Neural crest cell (in vitro differentiated cells): ENCODE data around the gene FANCI. TPM values are rescaled to one million over a fixed set of nuclear protein-coding genes. Genes with fewer than 3 reads are reported as not detected.
A peak's percentile ranks its signal among the peaks of the same experiment; 100 is the strongest.

Experiments
- DNase-seq: peaks from one replicate; pipeline ENCODE4 v3.0.0; 2021; ENCODE audit warnings: low read depth, mixed read lengths, low spot score
- H3K27ac Mint-ChIP-seq: one replicate; pipeline ENCODE4 v1.8.0; 2021; ENCODE audit warnings: mild to moderate bottlenecking, mixed read lengths; ENCODE audit not compliant: unreplicated experiment
- H3K27me3 Mint-ChIP-seq: 2 replicates; pipeline ENCODE4 v1.8.0; 2021; ENCODE audit warnings: low read depth, mild to moderate bottlenecking, mixed read lengths
- H3K36me3 Mint-ChIP-seq: 2 replicates; pipeline ENCODE4 v1.8.0; 2021; ENCODE audit warnings: low read depth, mild to moderate bottlenecking, mixed read lengths
- H3K4me1 Mint-ChIP-seq: 2 replicates; pipeline ENCODE4 v1.8.0; 2021; ENCODE audit warnings: mixed read lengths
- H3K4me3 Mint-ChIP-seq: one replicate; pipeline ENCODE4 v1.8.0; 2021; ENCODE audit warnings: mild to moderate bottlenecking, mixed read lengths
- H3K9me3 Mint-ChIP-seq: 2 replicates; pipeline ENCODE4 v1.8.0; 2021; ENCODE audit warnings: mixed read lengths
- CTCF ChIP-seq: fragments of 200-600 bp; sonication (generic); conservative IDR thresholded peaks from 2 replicates; pipeline ENCODE4 v1.5.0; 2021; ENCODE audit warnings: antibody characterized with exemption, mild to moderate bottlenecking
- total RNA-seq: library from RNA; stranded (reverse); gene quantifications from 2 replicates; pipeline ENCODE4 v1.2.1, GENCODE V29; 2021

Gene FANCI
- total RNA-seq, 1 donor from 2014 or later: 164 TPM

- peaks cover 56% of the 10 kb centered on the region for H3K4me1 Mint-ChIP-seq
- H3K4me3 Mint-ChIP-seq: no peak overlapping the region
- H3K27ac Mint-ChIP-seq: no peak overlapping the region
- no peaks in the 10 kb centered on the region for H3K36me3 Mint-ChIP-seq
- no peaks in the 10 kb centered on the region for H3K27me3 Mint-ChIP-seq
- DNase-seq: no peak
- H3K9me3 Mint-ChIP-seq: no peaks in the 10 kb centered on the region
- no peak for TF ChIP-seq CTCF
Measured at GRCh38 chr15:89201465-89202005, 42.2 kb upstream of the FANCI start.

GRCh38 chr15:89203705-89204273, 40.0 kb upstream of the FANCI start:
- Mint-ChIP-seq H3K4me3 (no peak overlapping the region), H3K36me3 (no peaks in the 10 kb centered on the region), H3K27me3 (no peaks in the 10 kb centered on the region), H3K27ac (no peak overlapping the region), H3K4me1 (peaks cover 40% of the 10 kb centered on the region), H3K9me3 (no peaks in the 10 kb centered on the region)
- no peak for DNase-seq
- no peak for TF ChIP-seq CTCF

- no peaks in the 10 kb centered on the region for H3K9me3 Mint-ChIP-seq
- H3K27me3 Mint-ChIP-seq: no peaks in the 10 kb centered on the region
- no peak overlapping the region for H3K4me3 Mint-ChIP-seq
- TF ChIP-seq CTCF: no peak
- H3K27ac Mint-ChIP-seq: no peak overlapping the region
- H3K36me3 Mint-ChIP-seq: no peaks in the 10 kb centered on the region
- DNase-seq: no peak
- peaks cover 19% of the 10 kb centered on the region for H3K4me1 Mint-ChIP-seq
Measured at GRCh38 chr15:89205991-89206585, 37.7 kb upstream of the FANCI start.

- Mint-ChIP-seq H3K27ac (no peak overlapping the region), H3K9me3 (no peaks in the 10 kb centered on the region), H3K36me3 (no peaks in the 10 kb centered on the region), H3K27me3 (no peaks in the 10 kb centered on the region), H3K4me1 (peaks cover 11% of the 10 kb centered on the region), H3K4me3 (peak overlapping the region; percentile 69)
- DNase-seq: peak; percentile 86
- peak; percentile 98 for TF ChIP-seq CTCF
Measured at GRCh38 chr15:89206908-89207331, 36.9 kb upstream of the FANCI start.

DNA sequence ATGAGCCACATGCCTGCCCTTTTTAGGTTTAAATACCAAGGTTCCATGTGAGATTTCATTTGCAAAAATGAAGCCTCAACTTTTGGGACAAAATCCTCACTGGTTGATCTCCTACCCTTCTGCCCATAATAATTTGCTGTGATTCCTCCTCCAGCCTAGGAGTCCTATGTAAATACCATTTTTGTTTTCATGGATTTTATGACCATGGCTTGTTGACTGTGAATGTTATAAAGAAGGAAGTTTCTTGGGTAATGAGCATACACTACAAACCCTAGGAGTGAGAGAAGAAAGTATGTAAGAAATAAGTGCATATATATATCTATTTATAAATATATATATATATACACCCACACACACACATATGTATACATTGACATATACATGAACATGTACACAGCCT, 35.5 kb upstream of the FANCI start:
- no peaks in the 10 kb centered on the region for H3K27me3 Mint-ChIP-seq
- H3K36me3 Mint-ChIP-seq: no peaks in the 10 kb centered on the region
- peaks cover 6% of the 10 kb centered on the region for H3K4me1 Mint-ChIP-seq
- no peak overlapping the region for H3K4me3 Mint-ChIP-seq
- TF ChIP-seq CTCF: no peak
- H3K9me3 Mint-ChIP-seq: no peaks in the 10 kb centered on the region
- H3K27ac Mint-ChIP-seq: no peak overlapping the region
- no peak for DNase-seq
